HG02798 (cell line): ENCODE results near the gene PI4K2A.
"Not testable (repeated sequence)": the region's sequence is repeated elsewhere in the genome, so short reads cannot be mapped to it uniquely, and the experiment has no call there.

Experiments used
- ATAC-seq: cut with Tn5 transposase; IDR thresholded peaks from one replicate; pipeline ENCODE4 v1.9.1; 2021; ENCODE audit warnings: mild to moderate bottlenecking; ENCODE audit not compliant: unreplicated experiment, poor library complexity

Gene PI4K2A

GRCh38 chr10:97629289-97629688 is 11.2 kb upstream of the PI4K2A start:
- no peak for ATAC-seq

DNA sequence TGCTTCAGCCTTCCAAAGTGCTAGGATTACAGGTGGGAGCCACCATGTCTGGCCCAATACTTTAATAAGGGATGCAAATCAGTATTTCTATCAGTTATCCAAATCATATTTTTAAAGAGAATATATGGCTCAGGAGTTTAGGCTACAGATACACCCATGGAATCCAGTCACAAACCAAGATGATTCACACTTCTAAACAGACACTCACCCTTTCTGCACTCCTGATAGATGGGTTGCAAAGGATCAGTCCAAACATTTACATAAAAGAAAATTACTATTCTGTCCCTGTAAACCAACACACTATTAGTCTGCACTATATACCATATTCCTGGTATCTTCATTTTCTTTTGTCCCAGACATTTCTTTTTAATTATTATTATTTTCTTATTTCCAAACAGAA is 9.4 kb upstream of the PI4K2A start:
- no peak for ATAC-seq

DNA sequence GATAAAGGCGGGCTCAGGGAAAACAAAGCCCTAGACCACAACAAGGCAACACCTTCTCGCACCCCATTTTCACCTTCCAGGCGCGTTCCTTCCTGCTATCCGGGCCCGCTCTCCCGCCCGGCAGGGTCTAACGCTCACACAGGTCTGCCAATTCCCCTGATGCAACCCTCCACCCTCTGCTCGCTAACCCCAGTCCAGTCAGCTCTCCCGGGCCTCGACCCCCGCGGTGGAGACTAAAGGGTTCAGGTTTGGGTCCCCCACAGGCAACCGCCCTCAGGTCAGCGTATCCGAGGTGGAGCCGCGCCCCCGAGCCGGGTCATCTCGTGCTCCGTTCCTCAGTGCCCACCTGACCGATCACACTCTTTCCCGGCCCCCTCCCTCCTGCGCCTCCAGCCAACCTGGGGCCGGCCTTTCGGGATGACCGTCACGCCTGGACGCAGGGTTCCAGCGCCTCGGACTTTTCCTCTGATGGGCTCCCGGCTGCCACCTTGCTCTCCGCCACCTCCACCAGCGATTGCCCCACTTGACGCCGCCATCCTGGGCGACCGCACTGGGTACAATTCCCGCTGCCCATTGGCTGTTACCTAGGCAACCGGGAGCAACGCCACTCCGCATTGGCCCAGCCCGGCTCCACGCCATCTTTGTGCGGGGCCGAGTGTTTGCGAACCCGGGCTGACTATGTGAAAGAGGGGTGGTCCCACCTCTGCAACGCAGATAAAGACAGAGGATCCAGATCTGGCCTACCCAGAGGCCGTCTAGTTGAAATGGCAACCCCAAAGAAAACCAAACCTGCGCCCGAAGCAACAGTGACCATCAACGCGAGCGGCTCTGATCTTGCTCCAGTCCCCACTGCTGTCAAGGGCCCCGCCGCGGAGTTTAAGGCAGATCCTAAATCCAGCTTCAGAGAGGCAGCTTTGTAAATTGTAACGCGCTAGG is 7.3 kb upstream of the PI4K2A start, which contains the start of gene MORN4:
Gene MORN4 (minus strand): TSS at position 552 of the 936 bp plus-strand sequence. CDS start 13,847 bp downstream, outside the sequence.
- peak; percentile 99 for ATAC-seq

GRCh38 chr10:97633921-97634320 is 6.5 kb upstream of the PI4K2A start:
- ATAC-seq: no peak

DNA sequence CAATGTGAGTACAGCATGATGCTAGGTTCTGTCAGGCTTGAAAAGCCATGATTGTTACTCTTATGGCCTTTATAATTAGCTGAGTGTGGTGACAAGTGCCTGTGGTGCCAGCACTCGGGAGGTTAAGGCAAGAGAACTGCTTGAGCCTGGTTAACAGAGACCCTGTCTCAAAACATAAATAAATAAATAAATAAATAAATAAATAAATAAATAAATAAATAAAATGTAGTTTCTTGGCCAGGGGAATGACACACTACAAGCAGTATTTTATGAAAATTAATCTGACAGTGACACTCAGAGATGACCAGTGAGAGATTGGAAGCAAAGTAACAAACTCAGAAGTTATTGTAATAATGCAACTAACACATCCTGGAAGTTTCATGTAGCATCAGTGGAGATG is 4.9 kb upstream of the PI4K2A start:
- no peak for ATAC-seq

DNA sequence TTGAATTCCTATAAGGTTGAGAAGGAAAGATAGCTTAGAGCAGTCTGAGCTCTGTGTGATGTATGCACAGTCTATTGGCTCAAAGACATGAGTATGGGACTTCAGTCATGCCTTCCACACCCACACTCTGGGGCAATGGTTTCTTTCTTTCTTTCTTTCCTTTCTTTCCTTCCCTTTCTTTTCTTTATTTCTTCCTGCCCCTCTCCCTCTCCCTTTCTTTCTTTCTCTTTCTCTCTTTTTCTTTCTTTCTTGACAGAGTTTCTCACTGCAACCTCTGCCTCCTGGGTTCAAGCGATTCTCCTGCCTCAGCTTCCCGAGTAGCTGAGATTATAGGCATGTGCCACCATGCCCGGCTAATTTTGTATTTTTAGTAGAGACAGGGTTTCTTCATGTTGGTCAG is 1.4 kb upstream of the PI4K2A start:
- ATAC-seq: not testable (repeated sequence)

GRCh38 chr10:97640868-97641811 is 669 bp downstream of the PI4K2A start:
- ATAC-seq: peak; percentile 31

DNA sequence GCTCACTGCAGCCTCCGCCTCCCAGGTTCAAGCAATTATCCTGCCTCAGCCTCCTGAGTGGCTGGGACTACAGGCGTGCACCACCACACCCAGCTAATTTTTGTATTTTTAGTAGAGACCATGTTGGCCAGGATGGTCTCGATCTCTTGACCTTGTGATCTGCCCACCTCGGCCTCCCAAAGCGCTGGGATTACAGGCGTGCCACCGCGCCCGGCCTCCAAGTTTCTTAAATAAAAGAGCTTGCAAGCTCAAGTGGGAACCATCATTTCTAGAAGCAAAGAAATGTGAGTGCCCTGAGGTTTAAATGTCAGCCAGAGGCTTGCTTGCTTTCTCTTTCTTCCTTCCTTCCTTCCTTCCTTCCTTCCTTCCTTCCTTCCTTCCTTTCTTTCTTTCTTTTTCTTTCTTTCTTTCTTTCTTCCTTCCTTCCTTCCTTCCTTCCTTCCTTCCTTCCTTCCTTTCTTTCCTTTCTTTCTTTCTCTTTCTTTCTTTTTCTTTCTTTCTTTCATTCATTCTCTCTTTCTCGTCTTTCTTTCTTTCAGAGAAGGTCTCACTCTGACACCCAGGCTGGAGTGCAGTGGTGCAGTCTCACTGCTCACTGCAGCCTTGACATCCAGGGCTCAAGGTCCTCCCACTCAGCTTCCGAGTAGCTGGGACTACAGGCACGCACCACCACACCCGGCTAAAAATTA is 2.1 kb downstream of the PI4K2A start:
- not testable (repeated sequence) for ATAC-seq

GRCh38 chr10:97643441-97643985 is 3.0 kb downstream of the PI4K2A start:
- no peak for ATAC-seq

- ATAC-seq: no peak
Observed at GRCh38 chr10:97644936-97645335, 4.5 kb downstream of the PI4K2A start.

DNA sequence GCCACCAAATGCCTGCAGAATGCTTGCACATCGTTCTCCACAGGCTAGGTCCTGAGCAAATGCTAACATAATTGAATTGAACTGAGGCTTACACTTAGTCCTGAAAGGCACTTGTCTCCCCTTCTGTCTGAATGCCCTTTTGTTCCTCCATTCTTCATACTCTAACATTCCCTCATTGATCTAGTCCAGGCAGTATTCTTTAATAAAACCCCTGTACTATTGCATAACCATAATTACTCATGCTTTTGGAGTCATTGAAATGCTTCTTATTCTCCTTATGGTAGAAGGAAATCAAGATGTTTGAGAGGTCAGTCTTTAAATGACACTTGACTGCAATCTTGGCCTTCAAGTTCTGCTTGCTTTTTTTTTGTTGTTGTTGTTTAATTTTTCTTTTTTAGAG is 7.1 kb downstream of the PI4K2A start:
- ATAC-seq: no peak

DNA sequence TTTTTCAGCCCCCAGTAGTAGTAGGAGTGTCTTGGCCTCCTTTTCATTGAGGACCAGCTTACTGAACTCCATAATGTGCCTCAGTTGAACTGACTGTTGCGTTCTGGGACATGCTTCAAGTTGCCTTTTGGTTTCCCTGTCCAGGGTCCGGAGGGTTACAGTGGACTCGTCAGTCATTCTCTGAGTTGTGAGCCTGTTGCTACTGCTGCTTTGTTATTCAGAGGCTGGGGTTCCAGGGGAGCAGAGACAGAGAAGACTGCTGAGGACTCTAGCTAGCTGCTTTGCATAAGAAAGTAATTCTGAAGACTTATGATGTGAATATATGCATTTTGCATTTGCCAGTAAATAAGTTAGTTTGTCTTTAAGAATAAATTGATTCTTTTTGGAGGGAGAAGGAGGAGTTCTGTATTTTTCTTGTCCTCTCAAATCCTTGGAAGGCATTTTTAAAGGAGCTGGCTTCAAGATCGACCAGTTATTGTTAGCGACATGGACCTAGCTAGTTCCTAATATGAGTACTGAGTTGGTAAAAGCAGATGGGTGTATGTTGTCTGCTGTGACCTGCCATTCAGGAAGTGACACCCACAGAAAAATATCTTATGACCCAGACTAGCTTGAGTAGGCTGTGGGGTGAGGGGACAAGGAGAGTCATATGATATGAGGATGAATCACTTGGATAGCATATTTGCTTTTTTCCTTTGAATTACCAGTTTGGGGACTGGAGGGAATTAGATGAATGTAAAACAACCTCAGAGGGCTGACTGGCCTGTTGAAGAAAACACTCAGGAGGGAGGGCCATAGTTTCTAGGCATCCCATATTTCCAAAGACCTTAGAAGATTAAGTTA is 8.3 kb downstream of the PI4K2A start:
- ATAC-seq: peak; percentile 93

DNA sequence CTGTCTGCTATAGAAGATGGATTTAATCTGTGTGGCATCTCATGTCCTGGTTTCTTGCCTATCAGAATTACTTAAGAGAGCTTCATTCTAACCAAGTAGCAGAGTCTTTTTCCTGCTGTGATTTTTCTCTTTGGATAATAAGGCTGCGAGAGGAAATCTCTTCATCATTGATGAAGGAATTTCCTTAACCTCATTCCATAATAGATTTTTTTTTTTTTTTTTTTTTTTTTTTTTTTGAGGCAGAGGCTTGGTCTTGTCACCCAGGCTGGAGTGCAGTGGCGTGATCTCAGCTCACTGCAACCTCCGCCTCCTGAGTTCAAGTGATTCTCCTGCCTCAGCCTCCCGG is 8.9 kb downstream of the PI4K2A start:
- not testable (repeated sequence) for ATAC-seq

- no peak for ATAC-seq
Observed at GRCh38 chr10:97650726-97651125, 10.3 kb downstream of the PI4K2A start.

GRCh38 chr10:97651773-97652172 is 11.3 kb downstream of the PI4K2A start:
- ATAC-seq: no peak

- ATAC-seq: no peak
Observed at GRCh38 chr10:97656777-97657176, 16.3 kb downstream of the PI4K2A start.

GRCh38 chr10:97659589-97659988 is 19.1 kb downstream of the PI4K2A start:
- ATAC-seq: no peak

DNA sequence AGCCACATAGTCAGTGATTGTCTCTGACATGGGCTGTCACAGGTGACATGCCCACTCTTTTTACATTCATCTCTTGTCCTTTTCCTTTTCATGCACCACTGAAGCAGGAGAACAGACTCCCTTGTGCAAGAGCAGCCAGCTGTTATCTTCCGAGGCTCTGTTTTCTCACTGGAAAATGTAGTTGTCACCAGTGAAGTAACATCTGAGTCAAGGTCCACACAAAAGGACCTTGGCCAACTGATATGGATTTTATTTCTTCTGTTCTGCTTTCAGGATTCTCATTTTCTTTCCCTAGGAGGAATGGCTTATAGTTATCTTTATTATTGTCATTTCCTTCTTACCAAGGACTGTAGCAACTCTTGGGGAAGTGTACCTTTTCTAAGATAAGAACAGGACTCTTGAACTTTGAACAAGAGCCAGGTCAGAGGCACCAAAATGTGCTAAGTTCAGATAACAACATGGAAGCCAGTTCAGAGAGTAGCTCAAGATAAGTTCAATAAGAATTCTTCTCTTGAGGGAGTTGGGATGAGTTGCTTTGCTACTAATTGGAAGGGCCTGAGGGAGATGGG is 23.9 kb downstream of the PI4K2A start:
- ATAC-seq: no peak

- ATAC-seq: no peak
Observed at GRCh38 chr10:97666992-97667391, 26.5 kb downstream of the PI4K2A start.
